Transverse colon (tissue), 4 donors: ENCODE results near the gene POLD2.

Experiments
- CTCF ChIP-seq, 5 experiments: fragments of 200-600 bp in 3 of 5; fragments of 450-650 bp in 2 of 5; sonication (generic) in 3 of 5; IDR thresholded peaks; 1 replicate in 2 of 5; 2 replicates in 3 of 5; pipeline ENCODE4 v1.5.1; 2016 to 2017; ENCODE audit warnings: antibody characterized with exemption in 5 of 5, inconsistent platforms in 3 of 5, mild to moderate bottlenecking in 2 of 5, moderate library complexity in 1 of 5
- EP300 ChIP-seq: sonication (generic); formaldehyde crosslinking; IDR thresholded peaks from one replicate; pipeline ENCODE4 v1.6.1; 2017; ENCODE audit warnings: antibody characterized with exemption, low read depth
- POLR2A ChIP-seq: fragments of 450-650 bp; IDR thresholded peaks from one replicate; pipeline ENCODE4 v1.6.1; 2016; ENCODE audit warnings: antibody characterized with exemption, mild to moderate bottlenecking, moderate library complexity
- POLR2AphosphoS5 ChIP-seq, 3 donors: sonication (generic); formaldehyde crosslinking; IDR thresholded peaks; one replicate each; pipeline ENCODE4 v1.6.1; 2016; ENCODE audit warnings: antibody characterized with exemption in 3 of 3

GRCh38 chr7:44121761-44122420 is 1.5 kb downstream of the POLD2 start:
- TF ChIP-seq CTCF (IDR thresholded peaks at IDR 0.05) (no peak), POLR2AphosphoS5 (IDR thresholded peaks at IDR 0.05) (no peak), EP300 (no peak), POLR2A (no peak)
